ENCODE measurements around the gene ZSWIM6. TPM values are rescaled to one million over a fixed set of nuclear protein-coding genes. Genes with fewer than 3 reads are reported as not detected.
A peak's percentile ranks its signal among the peaks of the same experiment; 100 is the strongest.

The ZSWIM6 gene
- total RNA-seq, 1 donor from 2014 or later: 5.7 TPM

DNA sequence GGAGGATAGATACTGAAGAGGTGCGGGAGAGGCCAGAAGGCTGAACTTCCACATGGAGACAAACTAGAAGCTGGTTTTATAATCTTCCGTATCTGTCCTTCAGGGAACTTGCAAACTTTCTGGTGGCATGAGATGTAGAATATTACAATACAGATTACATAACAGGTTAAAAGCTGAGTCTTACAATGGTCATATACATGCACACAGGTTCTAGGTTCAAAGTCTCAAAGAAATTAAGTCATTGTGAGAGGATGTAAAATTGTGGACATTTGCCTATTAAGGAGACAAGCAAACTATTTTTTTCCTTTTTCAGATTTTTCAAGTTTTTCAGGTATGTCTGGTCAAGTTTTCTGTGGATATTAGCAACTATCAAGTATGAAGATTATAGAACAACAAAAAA is 10.4 kb upstream of the ZSWIM6 start:
- Histone ChIP-seq H3K4me3 (no peak overlapping the region), H3K27me3 (ENCODE audit: low read depth) (no peaks in the 10 kb centered on the region), H3K27ac (replicated peaks) (no peak overlapping the region), H3K9me3 (replicated peaks) (no peaks in the 10 kb centered on the region), H3K4me1 (peaks cover 18% of the 10 kb centered on the region), H3K36me3 (no peaks in the 10 kb centered on the region)
- intact Hi-C loops (cut with micrococcal nuclease): loop anchor here (10.0 kb wide), 1 partner anchor 147 kb away; no protein-coding TSS in a partner anchor
- TF ChIP-seq, protein P1, sequence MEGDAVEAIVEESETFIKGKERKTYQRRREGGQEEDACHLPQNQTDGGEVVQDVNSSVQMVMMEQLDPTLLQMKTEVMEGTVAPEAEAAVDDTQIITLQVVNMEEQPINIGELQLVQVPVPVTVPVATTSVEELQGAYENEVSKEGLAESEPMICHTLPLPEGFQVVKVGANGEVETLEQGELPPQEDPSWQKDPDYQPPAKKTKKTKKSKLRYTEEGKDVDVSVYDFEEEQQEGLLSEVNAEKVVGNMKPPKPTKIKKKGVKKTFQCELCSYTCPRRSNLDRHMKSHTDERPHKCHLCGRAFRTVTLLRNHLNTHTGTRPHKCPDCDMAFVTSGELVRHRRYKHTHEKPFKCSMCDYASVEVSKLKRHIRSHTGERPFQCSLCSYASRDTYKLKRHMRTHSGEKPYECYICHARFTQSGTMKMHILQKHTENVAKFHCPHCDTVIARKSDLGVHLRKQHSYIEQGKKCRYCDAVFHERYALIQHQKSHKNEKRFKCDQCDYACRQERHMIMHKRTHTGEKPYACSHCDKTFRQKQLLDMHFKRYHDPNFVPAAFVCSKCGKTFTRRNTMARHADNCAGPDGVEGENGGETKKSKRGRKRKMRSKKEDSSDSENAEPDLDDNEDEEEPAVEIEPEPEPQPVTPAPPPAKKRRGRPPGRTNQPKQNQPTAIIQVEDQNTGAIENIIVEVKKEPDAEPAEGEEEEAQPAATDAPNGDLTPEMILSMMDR (IDR thresholded peaks at IDR 0.05; ENCODE audit: borderline replicate concordance): no peak
- DNase-seq: no peak

DNA sequence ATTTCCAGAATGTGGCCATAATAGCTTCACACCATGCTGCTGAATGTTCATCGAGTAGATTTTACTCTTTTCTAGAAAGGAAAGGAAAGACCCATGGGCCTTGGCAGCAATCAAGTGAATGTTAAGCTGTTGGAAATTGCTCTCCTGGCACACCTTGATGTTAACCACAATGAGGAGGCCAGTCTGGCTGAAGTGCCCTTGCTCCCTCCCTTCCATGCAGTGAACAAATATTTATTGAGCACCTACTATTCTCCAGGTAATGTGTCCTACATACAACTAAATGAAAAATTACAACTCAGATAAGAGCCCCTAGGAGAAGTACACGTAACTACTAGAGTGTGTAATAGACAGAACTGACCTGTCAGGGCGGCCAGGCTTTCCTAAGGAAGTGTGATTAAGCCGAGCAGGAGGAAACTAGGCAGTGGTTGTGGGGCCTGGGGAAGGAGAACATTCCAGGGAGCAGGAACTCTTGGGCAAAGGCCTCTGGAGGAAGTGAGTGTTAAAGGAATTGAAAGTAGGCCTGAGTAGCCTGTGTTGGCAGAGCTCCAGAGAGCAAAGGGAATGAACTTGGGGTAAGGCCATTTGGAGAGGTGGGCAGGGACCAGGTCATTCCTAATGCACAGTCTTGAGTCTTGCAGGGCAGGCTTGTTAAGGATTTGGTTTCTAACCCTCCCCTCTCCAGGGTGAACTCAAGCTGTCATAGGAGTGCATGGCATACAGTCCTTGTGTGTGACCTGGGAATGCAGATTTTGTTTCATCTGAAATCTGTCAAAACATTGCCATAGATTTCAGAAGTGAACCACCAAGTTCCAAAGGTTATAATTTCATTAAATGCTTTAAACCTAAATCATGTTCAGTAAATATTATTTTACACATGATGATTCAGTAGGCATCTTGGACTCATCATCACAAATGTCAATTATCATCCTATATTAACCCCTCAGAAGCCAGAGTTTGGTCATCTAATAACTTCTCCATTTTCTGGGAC is 9.0 kb upstream of the ZSWIM6 start:
- TF ChIP-seq, protein P1 (IDR thresholded peaks at IDR 0.05; ENCODE audit: borderline replicate concordance): no peak
- Histone ChIP-seq H3K4me1 (peaks cover 18% of the 10 kb centered on the region), H3K27ac (replicated peaks) (no peak overlapping the region), H3K4me3 (no peak overlapping the region), H3K9me3 (replicated peaks) (no peaks in the 10 kb centered on the region), H3K36me3 (no peaks in the 10 kb centered on the region), H3K27me3 (ENCODE audit: low read depth) (no peaks in the 10 kb centered on the region)
- no peak for DNase-seq
- intact Hi-C loops (cut with micrococcal nuclease): loop anchor here (10.0 kb wide), 1 partner anchor 148 kb away; no protein-coding TSS in a partner anchor

DNA sequence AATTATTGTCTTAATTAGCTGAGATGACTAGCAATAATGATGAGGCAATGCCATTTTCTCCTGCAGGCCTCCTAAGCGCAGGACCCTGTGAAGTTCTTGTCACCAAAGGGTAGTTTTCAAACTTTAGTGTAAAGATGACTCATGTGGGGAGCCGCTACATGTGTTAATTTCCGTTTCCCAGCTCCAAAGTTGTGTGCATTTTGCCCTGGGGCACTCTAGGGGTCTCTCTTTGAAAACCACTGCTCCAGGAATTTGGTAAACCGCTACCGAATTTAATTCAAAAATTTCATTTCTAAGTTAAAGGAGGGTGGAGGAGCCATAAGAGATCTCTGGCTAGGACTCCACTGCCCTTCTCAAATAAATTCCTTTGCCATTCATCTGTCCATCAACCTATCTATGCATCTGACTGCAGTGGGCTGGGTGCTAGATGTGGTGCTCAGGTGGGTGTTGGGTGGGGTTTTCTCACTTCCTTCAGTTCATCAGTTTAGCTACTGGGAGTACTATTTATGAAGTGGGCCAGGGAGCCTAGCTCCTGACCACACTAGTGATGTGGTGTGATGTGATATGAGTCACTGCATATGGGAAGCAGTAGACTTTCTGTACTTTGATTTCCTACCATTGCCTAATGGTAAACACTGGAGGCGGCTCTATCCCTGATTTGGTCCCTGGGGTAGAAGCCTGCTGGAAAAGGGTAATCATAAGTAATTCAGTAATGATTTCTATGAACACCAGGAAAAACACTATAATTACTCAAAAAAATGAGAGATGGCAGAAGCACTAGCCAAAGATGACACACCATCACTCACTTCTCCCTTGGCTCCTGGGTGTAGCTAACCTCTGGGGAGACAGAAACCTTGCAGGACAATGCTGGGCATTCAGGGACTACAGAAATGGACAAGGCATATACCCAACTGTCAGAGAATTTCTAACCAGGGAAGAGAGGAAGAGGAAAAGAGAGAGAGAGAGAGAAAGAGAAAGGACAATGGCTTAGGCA is 4.0 kb upstream of the ZSWIM6 start:
- no peaks in the 10 kb centered on the region for H3K27me3 ChIP-seq (ENCODE audit: low read depth)
- no peaks in the 10 kb centered on the region for H3K36me3 ChIP-seq
- H3K4me3 ChIP-seq: no peak overlapping the region
- H3K27ac ChIP-seq (replicated peaks): no peak overlapping the region
- H3K4me1 ChIP-seq: peaks cover 26% of the 10 kb centered on the region
- intact Hi-C loops (cut with micrococcal nuclease): loop anchor here (10.0 kb wide), 1 partner anchor 153 kb away; no protein-coding TSS in a partner anchor
- TF ChIP-seq, protein P1 (IDR thresholded peaks at IDR 0.05; ENCODE audit: borderline replicate concordance): no peak
- no peaks in the 10 kb centered on the region for H3K9me3 ChIP-seq (replicated peaks)
- DNase-seq: no peak

DNA sequence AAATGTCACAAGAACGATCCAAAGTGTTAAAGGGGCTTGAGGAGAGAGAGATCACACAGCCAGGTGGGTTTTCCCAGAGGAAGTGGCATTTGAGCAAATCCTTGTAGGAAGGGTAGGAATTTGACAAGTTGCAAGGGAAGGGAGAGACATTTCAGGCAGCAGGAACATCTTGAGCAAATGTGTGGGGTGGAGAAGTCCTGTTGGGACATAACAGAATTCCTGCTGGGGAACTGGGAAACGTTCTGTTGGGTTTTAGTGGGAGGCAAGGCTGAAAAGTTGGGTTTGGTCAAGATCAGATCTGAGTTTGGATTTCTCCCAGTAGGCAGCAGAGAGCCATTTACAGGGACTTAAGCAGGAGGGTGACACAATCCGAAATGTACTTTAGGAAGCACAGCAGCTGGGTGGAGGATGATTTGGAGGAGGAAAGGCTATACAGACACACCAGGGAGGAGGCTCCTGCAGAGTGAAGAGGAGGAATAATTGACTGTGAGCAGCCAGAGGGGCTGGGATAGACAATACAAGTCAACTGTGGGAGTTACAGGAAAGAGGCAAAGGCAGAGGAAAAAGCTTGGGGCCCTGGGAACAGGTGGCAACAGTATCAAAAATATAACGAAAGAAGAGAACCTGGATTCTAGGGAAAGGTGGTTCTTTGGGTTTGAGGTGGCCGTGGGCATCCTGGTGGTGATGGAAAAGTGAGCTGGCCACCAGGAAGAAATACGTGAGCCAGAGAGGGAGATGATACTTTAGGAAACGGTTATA is 3.1 kb upstream of the ZSWIM6 start:
- no peaks in the 10 kb centered on the region for H3K9me3 ChIP-seq (replicated peaks)
- H3K4me1 ChIP-seq: peaks cover 35% of the 10 kb centered on the region
- H3K27ac ChIP-seq (replicated peaks): peak overlapping the region; percentile 96
- intact Hi-C loops (cut with micrococcal nuclease): loop anchor here (10.0 kb wide), 1 partner anchor 154 kb away; no protein-coding TSS in a partner anchor
- no peak for DNase-seq
- H3K4me3 ChIP-seq: no peak overlapping the region
- TF ChIP-seq, protein P1 (IDR thresholded peaks at IDR 0.05; ENCODE audit: borderline replicate concordance): no peak
- H3K27me3 ChIP-seq (ENCODE audit: low read depth): no peaks in the 10 kb centered on the region
- H3K36me3 ChIP-seq: no peaks in the 10 kb centered on the region

All from left ventricle myocardium inferior (tissue), 1 donor.